HepG2 (cell line): ENCODE measurements around the gene GTF2H4. TPM values are rescaled to one million over a fixed set of nuclear protein-coding genes. Genes with fewer than 3 reads are reported as not detected.
"Not testable (repeated sequence)": the region's sequence is repeated elsewhere in the genome, so short reads cannot be mapped to it uniquely, and the experiment has no call there.

Experiments
- ATAC-seq: fragments of 200-7000 bp; cut with Tn5 transposase; 3 replicates; pipeline ENCODE4 v1.9.1; 2020; ENCODE audit warnings: mild to moderate bottlenecking, moderate library complexity
- BruUV-seq: library from RNA; stranded (reverse); fragments of 400-500 nt; replicated peaks from 2 replicates; lab custom pipeline; 2021; lab: Mats Ljungman, UMichigan
- CTCF ChIA-PET: fragments of 300-600 bp; formaldehyde crosslinking; extraction: SDS; loops from one replicate; lab custom pipeline; 2021; ENCODE audit warnings: low total read pairs, inconsistent platforms, low intra/inter-chr PET ratio; lab: Yijun Ruan, JAX
- POLR2A ChIA-PET: fragments of 350-600 bp; sonication (Branson Sonifier 250); formaldehyde crosslinking; loops from one replicate; lab custom pipeline; 2020; ENCODE audit warnings: antibody characterized with exemption, inconsistent platforms; lab: Yijun Ruan, JAX
- DNase-seq: peaks from one replicate; pipeline ENCODE4 v3.0.0-alpha.2; 2015; ENCODE audit warnings: low spot score
- FAIRE-seq: peaks from 3 replicates; lab custom pipeline; 2011; peaks lifted over from hg19 to GRCh38; lab: Jason Lieb, UNC
- H2AFZ ChIP-seq: one replicate; pipeline ENCODE4 v1.6.1; 2011; ENCODE audit warnings: low read length, inconsistent platforms
- H3K27ac ChIP-seq: fragments of 300-600 bp; 3 replicates; pipeline ENCODE4 v1.8.0; 2011; ENCODE audit warnings: mixed run types, mild to moderate bottlenecking, mixed read lengths, low read length, inconsistent platforms; ENCODE audit not compliant: insufficient read depth; ENCODE audit errors: extremely low read length
- H3K27me3 ChIP-seq, 2 experiments: fragments of 200-600 bp in 1 of 2; 2 replicates in 1 of 2; 3 replicates in 1 of 2; pipeline versions ENCODE4 v1.6.0 to v1.8.0; 2011; ENCODE audit warnings: low read length in 2 of 2, mild to moderate bottlenecking in 2 of 2, moderate library complexity in 2 of 2, inconsistent platforms in 1 of 2; ENCODE audit not compliant: insufficient read depth in 2 of 2, control insufficient read depth in 1 of 2
- H3K36me3 ChIP-seq, 2 experiments: fragments of 200-600 bp in 1 of 2; replicated peaks in 1 of 2; 2 replicates in 1 of 2; 3 replicates in 1 of 2; pipeline versions ENCODE4 v1.5.1 to v1.8.0; 2011; ENCODE audit warnings: low read length in 2 of 2, inconsistent platforms in 1 of 2; ENCODE audit not compliant: insufficient read depth in 2 of 2, control insufficient read depth in 1 of 2
- H3K4me1 ChIP-seq: 2 replicates; pipeline ENCODE4 v1.5.1; 2012; ENCODE audit warnings: low read length, inconsistent platforms; ENCODE audit not compliant: insufficient read depth
- H3K4me2 ChIP-seq: 2 replicates; pipeline ENCODE4 v1.6.0; 2011; ENCODE audit warnings: low read depth, low read length, inconsistent platforms
- H3K4me3 ChIP-seq, 3 experiments: fragments of 200-600 bp in 1 of 3; sonication (generic), shearing (Covaris generic) in 1 of 3; replicated peaks in 1 of 3; 2 replicates each; pipeline ENCODE4 v1.5.1; 2011 to 2016; ENCODE audit warnings: low read length in 3 of 3, inconsistent platforms in 2 of 3, low read depth in 2 of 3, mild to moderate bottlenecking in 2 of 3, control low read depth in 1 of 3, mixed read lengths in 1 of 3; ENCODE audit not compliant: insufficient read depth in 1 of 3
- H3K79me2 ChIP-seq: one replicate; pipeline ENCODE4 v1.6.1; 2011; ENCODE audit warnings: low read length, inconsistent platforms; ENCODE audit not compliant: insufficient read depth
- H3K9ac ChIP-seq: 2 replicates; pipeline ENCODE4 v1.6.0; 2011; ENCODE audit warnings: mild to moderate bottlenecking, low read depth, low read length, inconsistent platforms; ENCODE audit not compliant: insufficient read depth
- H3K9me3 ChIP-seq: 2 replicates; pipeline ENCODE4 v1.5.1; 2012; ENCODE audit warnings: mild to moderate bottlenecking, low read length
- H4K20me1 ChIP-seq: 2 replicates; pipeline ENCODE4 v1.6.0; 2011; ENCODE audit warnings: inconsistent platforms, mild to moderate bottlenecking, low read length, moderate library complexity; ENCODE audit not compliant: insufficient read depth
- ETV5 ChIP-seq: IDR thresholded peaks from 2 replicates; pipeline ENCODE4 v1.6.1; 2018; ENCODE audit warnings: missing biosample characterization, missing genetic modification reagents, inconsistent platforms, borderline replicate concordance
- FOXM1 ChIP-seq: sonication (generic); formaldehyde crosslinking; IDR thresholded peaks from 2 replicates; pipeline ENCODE4 v1.5.0; 2020; ENCODE audit warnings: missing genetic modification reagents
- POLR2G ChIP-seq: fragments of 200-400 bp; formaldehyde crosslinking; IDR thresholded peaks from 2 replicates; pipeline ENCODE4 v1.6.1; 2018; ENCODE audit warnings: mild to moderate bottlenecking, low read depth, low read length, moderate library complexity
- PPARG ChIP-seq: conservative IDR thresholded peaks from 2 replicates; pipeline ENCODE4 v1.6.1; 2016; ENCODE audit warnings: missing biosample characterization, missing genetic modification reagents
- WGBS: methylation state at CpG from one replicate; pipeline ENCODE4 v1.1.6; 2017; ENCODE audit warnings: low lambda C conversion rate; 5-methylcytosine and 5-hydroxymethylcytosine counted together
- in situ Hi-C: cut with HindIII; loops from 2 replicates; pipeline ENCODE4 v1.10.0; 2017; ENCODE audit warnings: low pct_unique_long_range_greater_than_20kb; ENCODE audit not compliant: extremely low pct_ligation_motif_present
- intact Hi-C: fragments of 100-400 bp; cut with micrococcal nuclease; formaldehyde crosslinking; loops from one replicate; pipeline ENCODE4 v1.10.0; 2022; ENCODE audit not compliant: unreplicated experiment
- polyA plus RNA-seq, 8 experiments: library from polyadenylated mRNA; depleted of rRNA in 3 of 8; stranded (reverse) in 7 of 8; unstranded in 1 of 8; fragments of >200 nt; fragmentation: Illumina TruSeq in 4 of 8; extraction: Trizol in 4 of 8; gene quantifications; 2 replicates each; pipeline versions ENCODE4 v1.2.1 to v1.2.3, GENCODE V29; 2011 to 2016; ENCODE audit warnings: low read depth in 4 of 8, missing spikeins in 1 of 8, mixed read lengths in 1 of 8; ENCODE audit not compliant: insufficient read depth in 1 of 8
- total RNA-seq, 5 experiments: library from RNA; depleted of rRNA; stranded (reverse); fragments of >200 nt; fragmentation: Illumina TruSeq; extraction: Trizol; gene quantifications; 2 replicates each; pipeline ENCODE4 v1.2.3, GENCODE V29; 2016; ENCODE audit warnings: low read depth in 1 of 5

GTF2H4 gene
- total and polyA plus RNA-seq, 2 of the 13 experiments (the other 11 are each of a cell fraction or from before 2014, with no cell fraction given): 15.9 to 49.3 TPM

DNA sequence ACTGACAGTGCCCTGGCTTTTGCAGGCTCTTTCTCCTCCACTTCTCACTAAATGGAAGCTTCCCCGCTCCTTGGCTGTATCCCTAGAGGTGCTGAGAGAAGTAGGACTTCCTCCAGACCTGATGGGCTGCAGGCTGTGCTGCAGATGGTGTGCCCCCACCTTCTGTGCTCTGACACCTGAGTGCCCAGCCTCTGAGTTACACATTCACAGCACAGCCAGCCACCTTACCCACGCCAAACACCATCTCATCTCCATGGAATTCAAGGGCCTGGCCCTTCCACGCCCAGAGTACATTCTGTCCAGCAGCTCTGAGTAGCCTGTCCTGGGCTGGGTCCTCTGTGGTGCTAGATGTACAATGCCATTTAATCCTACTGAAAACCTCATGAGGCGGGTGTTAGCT, 18.6 kb downstream of the GTF2H4 start (continued):
- TF ChIP-seq PPARG (CRISPR knock-in tag): no peak
- TF ChIP-seq ETV5 (CRISPR knock-in tag): no peak

- FAIRE-seq, H3K4me1 ChIP-seq, in situ Hi-C loops, H3K27ac ChIP-seq, CTCF ChIA-PET, H3K79me2 ChIP-seq, H3K4me3 ChIP-seq, H3K9ac ChIP-seq, H4K20me1 ChIP-seq, intact Hi-C loops, H3K4me2 ChIP-seq, DNase-seq, H2AFZ ChIP-seq, H3K9me3 ChIP-seq, BruUV-seq, ATAC-seq: not testable (repeated sequence)
- peaks cover 22 to 38% of the 10 kb centered on the region in 2 experiments for H3K36me3 ChIP-seq
- peaks cover 0 to 10% of the 10 kb centered on the region in 2 experiments; a peak in 1 of 5 replicates for H3K27me3 ChIP-seq
- POLR2A ChIA-PET: interaction anchor here (1.4 kb wide), 1 partner anchor 13 kb away, joined by 3 read pairs; the partner anchor contains the start of gene VARS2
- 96% methylated on average over 3 of the region's 3 CpGs for WGBS
Observed at GRCh38 chr6:30927080-30927479, 19.1 kb downstream of the GTF2H4 start.

GRCh38 chr6:30928677-30929076, 20.7 kb downstream of the GTF2H4 start:
- WGBS: 90% methylated on average over 3 of the region's 3 CpGs
- intact Hi-C loops (no loop called here), in situ Hi-C loops (no loop called here)
- Histone ChIP-seq H4K20me1 (no peaks in the 10 kb centered on the region), H3K27ac (no peak overlapping the region), H3K79me2 (no peaks in the 10 kb centered on the region), H3K36me3 (peaks cover 10 to 22% of the 10 kb centered on the region in 2 experiments; a peak in 4 of 5 replicates), H3K4me2 (no peak overlapping the region), H3K9me3 (no peaks in the 10 kb centered on the region), H2AFZ (no peak overlapping the region), H3K27me3 (peaks cover under 1 to 15% of the 10 kb centered on the region in 2 experiments; a peak in 2 of 5 replicates), H3K9ac (no peak overlapping the region), H3K4me1 (no peaks in the 10 kb centered on the region), H3K4me3 (no peak overlapping the region)
- TF ChIP-seq FOXM1 (no peak), POLR2G (0 out of 2 replicates have a peak, but pooled peaks have one; percentile 34)
- CTCF ChIA-PET: no interaction called here
- BruUV-seq: no TSS peak
- FAIRE-seq (no peak), ATAC-seq (no peak), DNase-seq (no peak)
- POLR2A ChIA-PET: no interaction called here
